VCaP (cell line): ENCODE measurements around the gene CADM3.

ENCODE experiments used
- H3K27ac ChIP-seq: fragments of 450-650 bp; 2 replicates; pipeline ENCODE4 v1.5.1; 2017
- TF ChIP-seq, protein P1 (sequence below): fragments of 450-650 bp; conservative IDR thresholded peaks from 2 replicates; pipeline ENCODE4 v1.5.1; 2017; ENCODE audit warnings: mild to moderate bottlenecking, moderate library complexity

Gene CADM3

DNA sequence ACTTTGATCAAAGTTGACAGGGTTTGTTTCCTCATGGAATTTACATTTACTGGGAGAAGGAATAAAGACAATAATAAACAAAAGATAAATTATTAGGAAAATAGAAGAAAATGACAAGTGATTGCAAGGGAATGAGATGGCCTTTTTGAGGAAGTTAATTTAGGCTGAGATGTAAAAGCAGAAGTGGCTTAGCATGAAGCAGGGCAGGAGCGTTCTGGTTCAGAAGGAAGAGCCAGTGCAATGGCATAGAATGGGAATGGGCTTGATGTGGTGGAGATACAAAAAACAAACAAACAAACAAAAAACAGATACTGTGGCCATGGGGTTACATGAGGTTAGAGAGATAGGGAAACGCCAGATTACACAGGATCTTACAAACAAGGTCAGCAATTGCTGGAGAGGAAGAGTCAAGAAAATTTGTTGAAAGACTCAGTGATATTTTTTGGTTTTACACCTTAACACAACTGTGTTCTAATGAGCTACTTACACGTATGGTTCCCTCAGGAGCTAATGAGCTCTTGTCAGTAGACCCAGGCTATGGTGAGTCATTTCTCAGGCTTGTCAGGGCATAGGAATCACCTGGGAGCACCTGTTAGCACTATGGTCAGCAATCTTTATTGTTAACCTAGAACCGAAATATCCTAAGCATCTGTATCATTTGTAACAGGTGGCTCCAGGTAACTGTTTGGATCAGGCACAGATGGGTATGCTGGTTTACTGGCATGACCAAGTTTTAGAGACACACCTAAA, 8.7 kb upstream of the CADM3 start:
- TF ChIP-seq, protein P1, sequence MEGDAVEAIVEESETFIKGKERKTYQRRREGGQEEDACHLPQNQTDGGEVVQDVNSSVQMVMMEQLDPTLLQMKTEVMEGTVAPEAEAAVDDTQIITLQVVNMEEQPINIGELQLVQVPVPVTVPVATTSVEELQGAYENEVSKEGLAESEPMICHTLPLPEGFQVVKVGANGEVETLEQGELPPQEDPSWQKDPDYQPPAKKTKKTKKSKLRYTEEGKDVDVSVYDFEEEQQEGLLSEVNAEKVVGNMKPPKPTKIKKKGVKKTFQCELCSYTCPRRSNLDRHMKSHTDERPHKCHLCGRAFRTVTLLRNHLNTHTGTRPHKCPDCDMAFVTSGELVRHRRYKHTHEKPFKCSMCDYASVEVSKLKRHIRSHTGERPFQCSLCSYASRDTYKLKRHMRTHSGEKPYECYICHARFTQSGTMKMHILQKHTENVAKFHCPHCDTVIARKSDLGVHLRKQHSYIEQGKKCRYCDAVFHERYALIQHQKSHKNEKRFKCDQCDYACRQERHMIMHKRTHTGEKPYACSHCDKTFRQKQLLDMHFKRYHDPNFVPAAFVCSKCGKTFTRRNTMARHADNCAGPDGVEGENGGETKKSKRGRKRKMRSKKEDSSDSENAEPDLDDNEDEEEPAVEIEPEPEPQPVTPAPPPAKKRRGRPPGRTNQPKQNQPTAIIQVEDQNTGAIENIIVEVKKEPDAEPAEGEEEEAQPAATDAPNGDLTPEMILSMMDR = no peak
- no peak overlapping the region for H3K27ac ChIP-seq

DNA sequence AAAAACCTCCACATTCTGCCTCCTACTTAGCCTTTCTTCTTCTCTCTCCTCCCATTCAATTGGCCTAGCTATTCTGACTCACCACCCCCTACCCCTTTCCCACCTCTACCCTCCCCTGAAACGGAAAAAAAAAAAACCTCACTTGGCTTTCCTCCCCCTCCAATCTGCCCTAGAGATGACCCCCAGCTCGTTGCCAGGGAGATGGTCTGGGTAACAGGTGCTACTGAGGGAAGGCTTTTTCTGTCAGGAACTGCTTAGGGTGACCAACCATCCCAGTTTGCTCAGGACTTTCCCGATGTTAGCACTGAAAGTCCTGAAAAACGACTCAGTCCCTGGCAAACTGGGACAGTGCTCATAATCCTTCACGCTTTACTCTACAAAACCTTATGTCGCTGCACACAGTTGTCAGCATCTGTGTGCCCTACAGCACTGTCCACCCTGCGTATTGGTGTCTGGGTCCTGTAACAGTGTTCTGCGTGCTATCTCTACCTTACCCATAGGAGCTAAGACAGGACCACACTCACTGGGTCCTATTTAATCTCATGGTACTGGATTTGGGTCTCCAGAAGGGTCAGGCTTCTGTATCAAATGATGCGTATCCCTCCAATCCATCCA, 7.7 kb upstream of the CADM3 start:
- TF ChIP-seq, protein P1 = no peak

DNA sequence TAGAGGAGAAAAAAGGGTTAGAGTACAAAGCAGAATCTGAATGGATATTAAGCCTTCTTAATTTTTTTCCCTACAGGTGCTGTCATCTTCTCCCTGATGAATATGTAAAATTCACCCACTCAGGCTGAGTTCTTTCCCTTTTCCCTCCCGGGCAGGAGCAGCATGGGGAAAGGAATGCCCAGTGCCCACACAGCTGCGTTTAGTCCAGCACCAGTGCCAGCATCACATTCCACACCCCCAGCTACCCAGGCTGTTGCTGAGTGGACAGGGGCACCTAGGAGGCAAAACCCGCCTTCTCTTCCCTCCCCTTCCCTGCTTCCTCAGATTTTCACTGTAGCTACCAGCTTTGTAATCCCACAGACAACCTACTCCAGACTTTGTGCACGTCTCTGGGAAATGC, 3.4 kb upstream of the CADM3 start:
- H3K27ac ChIP-seq = no peak overlapping the region
- TF ChIP-seq, protein P1 = no peak

More for the DNA sequence above, 7.7 kb upstream of the CADM3 start:
- no peak overlapping the region for H3K27ac ChIP-seq

DNA sequence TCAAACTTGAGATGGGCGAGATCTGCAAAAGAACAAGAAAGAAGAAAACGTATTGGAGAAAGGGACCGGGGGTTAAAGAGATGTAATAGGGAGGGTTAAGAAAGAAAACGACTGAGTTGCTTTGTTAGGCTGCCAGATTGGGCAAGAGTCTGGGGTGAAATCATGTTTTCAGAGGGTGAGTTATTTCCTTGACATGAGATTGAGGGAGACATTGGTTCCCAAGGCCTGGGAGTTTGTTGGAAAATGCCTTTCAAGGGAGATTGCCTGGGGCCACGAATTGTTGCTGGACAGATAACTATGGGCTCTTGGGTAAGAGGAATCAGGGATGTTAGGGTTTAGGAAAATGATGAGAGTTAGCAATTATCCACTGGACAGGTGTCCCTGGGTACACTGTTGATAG, 776 bp upstream of the CADM3 start:
- TF ChIP-seq, protein P1 = no peak
- no peak overlapping the region for H3K27ac ChIP-seq

- no peak overlapping the region for H3K27ac ChIP-seq
- TF ChIP-seq, protein P1 = no peak
Observed at GRCh38 chr1:159171688-159172501, 480 bp downstream of the CADM3 start.

DNA sequence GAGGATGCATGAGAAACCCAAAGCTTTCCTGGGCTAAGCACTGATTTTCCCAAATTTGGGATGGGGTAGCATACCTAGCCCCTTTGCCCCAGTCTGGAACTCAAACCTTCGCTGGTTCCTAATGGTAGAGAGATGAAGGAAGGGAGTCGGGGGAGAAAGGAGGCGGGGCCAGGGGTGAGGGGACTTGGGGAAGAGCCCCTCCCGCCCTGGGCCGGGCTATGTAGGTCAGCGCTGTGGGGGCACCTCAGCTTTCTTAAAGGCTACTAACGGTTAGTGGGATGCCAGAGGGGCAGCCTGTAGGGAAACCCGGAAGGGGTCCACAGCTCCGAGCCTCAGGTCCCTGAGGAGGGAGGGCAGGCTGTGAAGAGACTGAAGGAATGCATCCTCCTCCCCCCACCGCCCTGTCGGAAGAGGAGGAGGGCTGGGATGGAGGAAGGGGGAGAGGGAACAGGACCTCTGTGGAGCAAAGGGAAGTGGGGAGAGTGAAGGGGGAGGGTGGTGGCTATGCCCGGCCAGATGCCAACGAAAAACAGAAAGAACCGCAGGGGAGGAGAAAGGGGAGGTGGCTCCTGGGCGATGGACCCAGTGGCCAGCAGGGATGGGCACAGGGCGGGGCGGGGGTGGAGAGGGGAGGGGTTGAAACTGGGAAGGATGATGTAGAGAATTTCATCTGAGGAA, 1.3 kb downstream of the CADM3 start:
- TF ChIP-seq, protein P1 = no peak
- H3K27ac ChIP-seq = no peak overlapping the region

GRCh38 chr1:159173320-159173719, 1.9 kb downstream of the CADM3 start:
- H3K27ac ChIP-seq = no peak overlapping the region
- TF ChIP-seq, protein P1 = no peak
